Nephron (organoid): ENCODE data around the gene GRIP2.

Source experiments
- H3K27ac Mint-ChIP-seq, 3 experiments: 2 replicates each; pipeline ENCODE4 v1.8.0; 2020; ENCODE audit warnings: mixed read lengths in 3 of 3, mild to moderate bottlenecking in 2 of 3, moderate library complexity in 1 of 3
- H3K27me3 Mint-ChIP-seq: 2 replicates; pipeline ENCODE4 v1.8.0; 2021; ENCODE audit warnings: low read depth, mild to moderate bottlenecking, moderate library complexity, mixed read lengths
- H3K36me3 Mint-ChIP-seq: 2 replicates; pipeline ENCODE4 v1.8.0; 2020; ENCODE audit warnings: low read depth, mixed read lengths
- H3K4me1 Mint-ChIP-seq: 2 replicates; pipeline ENCODE4 v1.8.0; 2020; ENCODE audit warnings: mixed read lengths
- H3K4me3 Mint-ChIP-seq, 3 experiments: 2 replicates each; pipeline ENCODE4 v1.8.0; 2020; ENCODE audit warnings: mild to moderate bottlenecking in 3 of 3, mixed read lengths in 3 of 3, moderate library complexity in 2 of 3
- H3K9me3 Mint-ChIP-seq: 2 replicates; pipeline ENCODE4 v1.8.0; 2020; ENCODE audit warnings: mixed read lengths
- TF ChIP-seq, protein P1 (sequence below), 3 experiments: fragments of 200-600 bp; sonication (generic); IDR thresholded peaks; one replicate each; pipeline ENCODE4 v1.5.0; 2021; ENCODE audit warnings: antibody characterized with exemption in 3 of 3; ENCODE audit not compliant: unreplicated experiment in 3 of 3

GRIP2 gene

GRCh38 chr3:14503033-14503705 lies 37.0 kb downstream of the GRIP2 start:
- no peak overlapping the region for H3K4me3 Mint-ChIP-seq
- peaks cover 10% of the 10 kb centered on the region for H3K27me3 Mint-ChIP-seq
- peaks cover 4% of the 10 kb centered on the region for H3K36me3 Mint-ChIP-seq
- no peak overlapping the region for H3K27ac Mint-ChIP-seq
- peaks cover 26% of the 10 kb centered on the region for H3K9me3 Mint-ChIP-seq
- TF ChIP-seq, protein P1, sequence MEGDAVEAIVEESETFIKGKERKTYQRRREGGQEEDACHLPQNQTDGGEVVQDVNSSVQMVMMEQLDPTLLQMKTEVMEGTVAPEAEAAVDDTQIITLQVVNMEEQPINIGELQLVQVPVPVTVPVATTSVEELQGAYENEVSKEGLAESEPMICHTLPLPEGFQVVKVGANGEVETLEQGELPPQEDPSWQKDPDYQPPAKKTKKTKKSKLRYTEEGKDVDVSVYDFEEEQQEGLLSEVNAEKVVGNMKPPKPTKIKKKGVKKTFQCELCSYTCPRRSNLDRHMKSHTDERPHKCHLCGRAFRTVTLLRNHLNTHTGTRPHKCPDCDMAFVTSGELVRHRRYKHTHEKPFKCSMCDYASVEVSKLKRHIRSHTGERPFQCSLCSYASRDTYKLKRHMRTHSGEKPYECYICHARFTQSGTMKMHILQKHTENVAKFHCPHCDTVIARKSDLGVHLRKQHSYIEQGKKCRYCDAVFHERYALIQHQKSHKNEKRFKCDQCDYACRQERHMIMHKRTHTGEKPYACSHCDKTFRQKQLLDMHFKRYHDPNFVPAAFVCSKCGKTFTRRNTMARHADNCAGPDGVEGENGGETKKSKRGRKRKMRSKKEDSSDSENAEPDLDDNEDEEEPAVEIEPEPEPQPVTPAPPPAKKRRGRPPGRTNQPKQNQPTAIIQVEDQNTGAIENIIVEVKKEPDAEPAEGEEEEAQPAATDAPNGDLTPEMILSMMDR (IDR thresholded peaks at IDR 0.05; ENCODE audit: unreplicated experiment in 3 of 3) = no peak
- H3K4me1 Mint-ChIP-seq = no peaks in the 10 kb centered on the region

DNA sequence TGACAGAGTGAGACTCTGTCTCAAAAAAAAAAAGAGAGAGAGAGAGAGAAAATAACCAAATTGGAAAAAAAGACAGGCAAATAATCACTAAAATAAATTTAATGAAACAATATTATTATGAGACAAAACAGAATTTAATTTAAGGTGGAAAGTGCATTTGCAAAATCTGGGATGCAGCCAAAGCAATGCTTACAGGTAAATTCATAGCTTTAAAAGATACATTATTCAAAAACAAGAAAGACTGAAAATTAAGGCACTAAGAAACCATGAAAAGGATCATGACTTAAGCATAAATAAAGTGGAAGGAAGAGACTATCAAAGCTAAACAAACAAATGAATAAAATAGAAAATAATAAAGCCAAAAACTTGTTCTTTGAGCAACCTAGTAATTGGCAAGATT lies 37.7 kb downstream of the GRIP2 start:
- no peaks in the 10 kb centered on the region for H3K4me1 Mint-ChIP-seq
- H3K36me3 Mint-ChIP-seq = peaks cover 4% of the 10 kb centered on the region
- no peak overlapping the region for H3K4me3 Mint-ChIP-seq
- H3K27ac Mint-ChIP-seq = no peak overlapping the region
- TF ChIP-seq, protein P1 (IDR thresholded peaks at IDR 0.05; ENCODE audit: unreplicated experiment in 3 of 3) = no peak
- H3K27me3 Mint-ChIP-seq = peaks cover 10% of the 10 kb centered on the region
- peaks cover 26% of the 10 kb centered on the region for H3K9me3 Mint-ChIP-seq

- Mint-ChIP-seq H3K36me3 (no peaks in the 10 kb centered on the region), H3K27me3 (peaks cover 3% of the 10 kb centered on the region), H3K4me3 (no peak overlapping the region), H3K9me3 (peaks cover 17% of the 10 kb centered on the region), H3K4me1 (no peaks in the 10 kb centered on the region), H3K27ac (no peak overlapping the region)
- TF ChIP-seq, protein P1 (IDR thresholded peaks at IDR 0.05; ENCODE audit: unreplicated experiment in 3 of 3) = no peak
Measured at GRCh38 chr3:14497321-14497720, 42.8 kb downstream of the GRIP2 start.

- Mint-ChIP-seq H3K27ac (no peak overlapping the region), H3K4me3 (no peak overlapping the region), H3K9me3 (peaks cover 12% of the 10 kb centered on the region), H3K27me3 (peaks cover 3% of the 10 kb centered on the region), H3K4me1 (no peaks in the 10 kb centered on the region), H3K36me3 (no peaks in the 10 kb centered on the region)
- TF ChIP-seq, protein P1 (IDR thresholded peaks at IDR 0.05; ENCODE audit: unreplicated experiment in 3 of 3) = no peak
Measured at GRCh38 chr3:14496351-14496750, 43.8 kb downstream of the GRIP2 start.

- peaks cover 3% of the 10 kb centered on the region for H3K27me3 Mint-ChIP-seq
- TF ChIP-seq, protein P1 (IDR thresholded peaks at IDR 0.05; ENCODE audit: unreplicated experiment in 3 of 3) = no peak
- peaks cover 6% of the 10 kb centered on the region for H3K36me3 Mint-ChIP-seq
- no peak overlapping the region for H3K27ac Mint-ChIP-seq
- H3K9me3 Mint-ChIP-seq = peaks cover 2% of the 10 kb centered on the region
- no peaks in the 10 kb centered on the region for H3K4me1 Mint-ChIP-seq
- no peak overlapping the region for H3K4me3 Mint-ChIP-seq
Measured at GRCh38 chr3:14494973-14495300, 45.2 kb downstream of the GRIP2 start.

DNA sequence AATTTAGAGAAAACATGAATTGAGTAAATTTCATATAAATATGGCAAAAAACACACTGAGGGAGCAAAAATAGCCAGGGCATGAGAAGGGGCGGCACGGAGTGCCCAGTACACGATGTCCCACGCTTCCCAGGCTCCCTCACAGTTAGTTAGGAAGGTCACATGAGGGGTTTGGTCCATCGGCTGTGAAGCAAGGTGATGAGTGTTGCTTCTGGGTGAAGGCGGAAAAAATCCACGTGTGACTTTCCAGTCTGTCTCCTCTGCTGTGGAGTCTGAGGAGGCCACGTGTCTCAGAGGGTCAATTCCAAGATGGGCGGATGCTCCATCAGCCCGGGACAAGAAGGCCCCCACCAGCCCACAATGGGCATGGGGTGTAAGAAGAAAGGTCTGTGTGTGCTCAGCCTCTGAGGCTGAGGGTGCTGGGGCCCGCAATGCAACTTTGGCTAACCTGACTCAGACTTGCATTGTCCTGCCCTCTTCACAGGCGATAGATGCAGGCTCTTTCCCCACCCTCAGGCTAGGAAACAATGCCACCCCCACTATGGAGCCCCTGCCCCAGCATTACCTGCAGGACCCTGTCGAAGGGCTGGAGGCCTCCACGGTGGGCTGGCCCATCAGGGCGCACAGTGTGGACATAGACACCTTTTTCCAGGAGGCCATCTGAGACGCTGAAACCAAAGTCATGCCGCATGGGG lies 45.7 kb downstream of the GRIP2 start:
- no peak overlapping the region for H3K4me3 Mint-ChIP-seq
- TF ChIP-seq, protein P1 (IDR thresholded peaks at IDR 0.05; ENCODE audit: unreplicated experiment in 3 of 3) = no peak
- H3K27ac Mint-ChIP-seq = no peak overlapping the region
- no peaks in the 10 kb centered on the region for H3K4me1 Mint-ChIP-seq
- H3K9me3 Mint-ChIP-seq = no peaks in the 10 kb centered on the region
- peaks cover 6% of the 10 kb centered on the region for H3K36me3 Mint-ChIP-seq
- H3K27me3 Mint-ChIP-seq = peaks cover 3% of the 10 kb centered on the region
